H54 (cell line): ENCODE results near the gene ASCL5.

Source experiments
- DNase-seq: peaks from one replicate; pipeline ENCODE4 v3.0.0; 2011; ENCODE audit warnings: low spot score, mixed read lengths; ENCODE audit not compliant: insufficient read length
- FAIRE-seq: peaks from 3 replicates; lab custom pipeline; 2011; peaks lifted over from hg19 to GRCh38; lab: Jason Lieb, UNC
- POLR2A ChIP-seq: IDR thresholded peaks from 2 replicates; pipeline ENCODE4 v1.6.1; 2011; ENCODE audit warnings: low read depth, mild to moderate bottlenecking, low read length

Gene ASCL5, protein sequence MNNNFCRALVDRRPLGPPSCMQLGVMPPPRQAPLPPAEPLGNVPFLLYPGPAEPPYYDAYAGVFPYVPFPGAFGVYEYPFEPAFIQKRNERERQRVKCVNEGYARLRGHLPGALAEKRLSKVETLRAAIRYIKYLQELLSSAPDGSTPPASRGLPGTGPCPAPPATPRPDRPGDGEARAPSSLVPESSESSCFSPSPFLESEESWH

GRCh38 chr1:201126832-201127754 lies at the start of gene ASCL5:
Gene ASCL5, minus strand, starts transcription at chr1:201127184. Its CDS starts 11,812 bp downstream, at chr1:201115372.
- no peak for TF ChIP-seq POLR2A
- DNase-seq (peak; percentile 69), FAIRE-seq (no peak)

GRCh38 chr1:201175820-201176500 lies 49.0 kb upstream of the ASCL5 start:
- FAIRE-seq (no peak), DNase-seq (no peak)
- no peak for TF ChIP-seq POLR2A

DNA sequence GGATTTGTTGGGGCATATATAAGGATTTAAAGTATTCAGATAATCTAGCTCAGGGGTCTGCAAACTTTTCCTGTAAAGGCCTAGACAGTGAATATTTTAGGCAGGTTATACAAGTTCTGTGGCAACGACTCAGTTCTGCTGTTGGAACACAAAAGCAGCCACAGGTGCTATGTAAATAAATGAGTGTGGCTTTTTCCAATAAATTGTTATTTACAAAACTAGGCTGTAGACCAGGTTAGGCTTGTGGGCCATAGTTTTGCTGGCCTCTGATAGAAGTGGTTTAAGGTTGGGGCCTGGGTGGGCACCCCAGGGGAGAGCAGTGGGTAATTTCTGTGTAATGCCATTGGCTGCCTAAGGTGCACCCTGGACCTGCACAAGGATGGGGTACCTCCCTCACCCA lies 46.8 kb upstream of the ASCL5 start:
- no peak for TF ChIP-seq POLR2A
- FAIRE-seq (no peak), DNase-seq (no peak)

DNA sequence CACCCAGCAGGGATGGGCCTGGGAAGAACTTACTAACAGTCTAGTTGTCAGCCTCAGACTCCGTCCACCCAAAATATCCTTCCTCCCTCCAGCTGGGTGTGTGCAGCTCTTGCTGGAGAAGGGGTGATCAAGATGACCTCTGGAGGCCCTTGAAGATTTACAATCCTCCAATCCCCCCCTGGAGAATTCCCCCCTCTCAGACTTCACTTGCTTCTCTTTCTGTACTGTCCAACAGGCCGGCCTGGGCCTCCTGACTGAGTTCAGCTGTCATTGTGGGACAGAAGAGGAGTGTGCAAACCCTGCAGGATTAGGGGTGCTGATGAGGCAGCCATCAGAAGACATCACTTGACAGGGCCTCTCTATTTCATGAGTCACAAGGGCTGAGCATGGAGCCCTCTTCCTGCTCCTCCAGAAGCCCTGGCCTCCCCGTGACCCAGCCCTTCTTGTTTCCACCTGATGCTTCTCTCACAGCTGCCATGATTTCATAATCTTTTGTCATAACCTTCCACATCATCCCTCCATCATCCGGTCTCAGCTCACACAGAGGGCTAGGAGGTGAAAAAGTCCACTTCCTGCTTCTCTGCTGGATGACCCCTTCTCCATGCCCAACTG lies 46.1 kb upstream of the ASCL5 start:
- no peak for FAIRE-seq
- no peak for DNase-seq
- TF ChIP-seq POLR2A = no peak

- FAIRE-seq (no peak), DNase-seq (no peak)
These were observed 45.3 kb upstream of the ASCL5 start for GRCh38 chr1:201172326-201172725.

DNA sequence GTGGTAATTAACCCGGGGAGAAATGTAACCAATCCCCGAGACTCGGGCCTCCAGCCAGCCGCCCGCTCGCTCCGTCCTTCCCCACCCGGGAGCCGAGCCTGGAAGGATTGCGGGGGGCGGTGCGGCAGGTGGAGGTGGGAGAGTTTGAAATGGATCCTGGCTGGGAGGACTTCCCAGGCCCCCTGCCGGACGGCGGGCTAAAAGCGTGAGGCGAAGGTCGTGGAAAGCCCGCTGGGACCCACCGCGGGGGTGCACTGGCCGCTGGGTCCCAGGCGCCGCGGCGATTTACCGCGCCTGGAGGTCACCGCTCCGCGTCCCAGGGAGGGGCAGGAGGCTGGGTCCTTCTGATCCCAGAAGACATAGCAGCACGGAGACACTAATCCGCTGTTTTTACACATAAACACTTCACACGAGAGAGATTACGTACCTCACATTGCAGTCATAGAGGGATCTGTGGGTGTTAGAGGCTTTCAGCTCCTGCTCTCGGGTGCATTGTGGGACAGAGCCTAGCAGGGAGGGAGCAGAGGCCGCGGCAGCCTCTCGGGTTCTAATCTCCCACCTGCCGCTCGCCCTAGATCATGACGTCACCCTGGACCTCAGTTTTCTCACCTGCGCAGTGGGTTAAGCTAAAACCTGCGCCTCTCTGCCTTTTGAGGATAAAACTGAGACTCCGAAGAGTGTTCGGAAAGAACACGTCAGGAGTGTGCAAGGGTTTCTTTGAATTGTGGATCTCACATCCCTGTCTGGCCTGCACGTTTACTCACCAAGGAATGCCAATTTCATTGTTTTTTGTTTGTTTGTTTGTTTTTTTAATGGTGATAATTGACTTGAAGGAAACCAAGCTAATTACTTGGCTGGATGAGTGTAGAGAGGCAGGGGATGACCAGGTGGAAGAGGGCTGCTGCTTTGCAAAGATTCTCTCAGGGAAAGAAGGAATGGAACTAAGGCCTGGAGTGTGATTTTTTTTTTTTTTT lies 44.4 kb upstream of the ASCL5 start:
- FAIRE-seq = no peak

More at GRCh38 chr1:201172326-201172725, 45.3 kb upstream of the ASCL5 start:
- no peak for TF ChIP-seq POLR2A

GRCh38 chr1:201170533-201171062 lies 43.6 kb upstream of the ASCL5 start:
- peak; percentile 48; the same call in 1 of the 2 replicates for TF ChIP-seq POLR2A
- DNase-seq (peak; percentile 94), FAIRE-seq (no peak)

More for the DNA sequence above, 44.4 kb upstream of the ASCL5 start:
- TF ChIP-seq POLR2A = no peak
- peak; percentile 40 for DNase-seq

DNA sequence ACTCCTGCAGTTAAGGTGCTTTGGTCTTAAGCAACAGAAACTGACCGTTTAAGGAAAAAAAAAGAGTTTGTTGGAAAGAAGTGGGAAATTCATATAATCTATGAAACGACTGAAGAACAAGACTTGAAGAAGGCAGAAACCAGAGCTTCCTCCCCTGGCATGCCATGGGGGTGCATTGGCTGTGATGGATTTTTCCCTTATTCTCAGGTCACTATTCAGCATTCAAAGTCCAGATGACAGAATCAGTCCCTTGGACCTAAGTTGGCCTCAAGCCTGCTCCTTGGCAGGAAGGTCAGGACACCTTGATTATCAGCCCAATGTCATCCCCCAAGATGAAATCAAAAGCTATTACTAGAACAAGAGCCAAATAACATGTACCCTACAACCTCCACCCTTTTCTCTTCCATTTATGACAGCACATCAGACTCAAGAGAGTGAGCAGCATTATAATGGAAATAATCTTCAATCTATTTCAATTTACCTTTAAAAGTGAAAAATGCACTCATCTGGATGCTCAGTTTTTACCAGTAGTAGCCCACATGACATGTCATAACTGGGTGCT lies 43.1 kb upstream of the ASCL5 start:
- no peak for FAIRE-seq
- TF ChIP-seq POLR2A = no peak
- DNase-seq = no peak

DNA sequence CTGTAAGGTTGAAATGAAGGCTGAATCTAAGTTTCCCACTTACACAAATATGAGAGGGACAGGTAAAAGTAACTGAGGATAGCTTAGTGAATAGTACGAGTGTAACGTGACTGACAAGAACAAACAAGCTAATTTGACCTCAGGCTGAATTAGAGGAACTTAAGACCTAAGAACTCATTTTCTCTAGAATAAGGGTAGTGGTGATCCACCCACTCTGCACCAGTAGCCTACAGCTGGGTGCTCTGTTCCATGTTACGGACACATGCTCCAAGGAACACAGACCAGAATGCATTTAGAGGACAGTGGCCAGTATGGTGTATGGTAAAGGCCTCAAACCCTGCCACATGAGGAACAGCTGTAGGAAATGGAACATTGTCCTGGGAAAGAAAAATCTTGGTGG lies 42.2 kb upstream of the ASCL5 start:
- no peak for TF ChIP-seq POLR2A
- DNase-seq = no peak
- FAIRE-seq = no peak

DNA sequence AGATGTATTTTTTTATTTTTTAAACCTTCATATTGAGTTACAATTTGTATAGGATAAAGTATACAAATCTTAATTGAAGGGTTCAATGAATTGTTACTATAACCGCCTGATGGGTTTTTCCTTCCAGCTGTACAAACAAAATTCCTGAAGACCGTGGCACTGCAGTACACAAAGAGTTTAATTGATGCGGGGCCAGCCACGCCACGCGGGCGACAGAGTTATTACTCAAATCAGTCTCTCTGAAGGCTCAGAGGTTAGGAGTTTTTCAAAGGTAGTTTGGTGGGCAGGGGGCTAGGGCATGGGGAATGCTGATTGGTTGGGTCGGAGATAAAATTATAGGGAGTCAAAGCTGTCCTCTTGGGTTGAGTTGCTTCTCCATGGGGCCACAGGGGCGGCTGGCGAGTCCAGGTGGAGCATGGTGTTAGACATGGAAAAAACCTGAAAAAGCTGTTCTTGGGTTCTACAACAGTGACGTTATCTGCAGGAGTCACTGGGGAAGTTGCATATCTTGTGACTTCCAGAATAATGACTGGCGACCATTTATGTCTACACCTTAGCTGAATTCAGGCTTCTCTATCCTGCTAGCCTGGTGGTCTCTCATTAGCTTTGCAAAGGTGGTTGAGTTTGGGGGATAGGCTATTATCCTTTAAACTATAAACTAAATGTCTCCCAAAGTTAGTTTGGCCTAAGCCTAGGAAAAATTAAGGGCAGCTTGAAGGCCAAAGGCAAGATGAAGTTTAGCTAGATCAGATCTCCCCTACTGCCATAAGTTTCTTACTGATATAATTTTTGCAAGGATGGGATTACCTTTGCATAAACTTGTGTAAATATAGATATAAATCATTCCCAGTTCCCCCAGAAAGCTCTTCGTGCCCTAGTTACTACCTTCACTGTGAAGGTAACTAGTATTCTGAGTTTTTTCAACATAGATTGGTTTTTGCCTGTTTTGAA lies 40.3 kb upstream of the ASCL5 start:
- FAIRE-seq (no peak), DNase-seq (no peak)
- no peak for TF ChIP-seq POLR2A

GRCh38 chr1:201164645-201165044 lies 37.7 kb upstream of the ASCL5 start:
- DNase-seq = no peak
- no peak for TF ChIP-seq POLR2A
- no peak for FAIRE-seq
